Lower lobe of right lung (tissue), 2 donors: ENCODE data around the gene ANKRD11. TPM values are rescaled to one million over a fixed set of nuclear protein-coding genes. Genes with fewer than 3 reads are reported as not detected.
"Not testable (repeated sequence)": the region's sequence is repeated elsewhere in the genome, so short reads cannot be mapped to it uniquely, and the experiment has no call there.

Source experiments
- ATAC-seq, 2 donors: fragments of 200-7000 bp; cut with Tn5 transposase; one replicate each; pipeline ENCODE4 v1.9.1; 2020 to 2022; ENCODE audit warnings: mild to moderate bottlenecking in 2 of 2, moderate library complexity in 2 of 2
- DNase-seq: peaks from one replicate; pipeline ENCODE4 v3.0.0-alpha.2; 2020
- H3K27ac ChIP-seq: fragments of 200-600 bp; one replicate; pipeline ENCODE4 v1.8.0; 2022
- H3K27me3 ChIP-seq: fragments of 200-600 bp; one replicate; pipeline ENCODE4 v1.8.0; 2022; ENCODE audit warnings: low read depth
- H3K36me3 ChIP-seq: fragments of 200-600 bp; one replicate; pipeline ENCODE4 v1.8.0; 2022; ENCODE audit warnings: mild to moderate bottlenecking
- H3K4me1 ChIP-seq: fragments of 200-600 bp; one replicate; pipeline ENCODE4 v1.8.0; 2022
- H3K4me3 ChIP-seq: fragments of 200-600 bp; one replicate; pipeline ENCODE4 v1.8.0; 2022; ENCODE audit warnings: mild to moderate bottlenecking
- H3K9me3 ChIP-seq: fragments of 200-600 bp; one replicate; pipeline ENCODE4 v1.8.0; 2022
- intact Hi-C: fragments of 100-400 bp; cut with DNase I; formaldehyde crosslinking; loops from one replicate; pipeline ENCODE4 v1.11.0; 2022
- total RNA-seq: library from RNA; stranded (reverse); fragmentation: NEBNext Ultra II Directional; extraction: Animal tissue kit (Norgen Biotek cat#: 25700); gene quantifications from one replicate; pipeline ENCODE4 v1.2.1, GENCODE V29; 2021
- TF ChIP-seq, protein P1 (sequence below): fragments of 200-600 bp; IDR thresholded peaks from one replicate; pipeline ENCODE4 v1.8.0; 2022; ENCODE audit warnings: antibody characterized with exemption, mild to moderate bottlenecking
- donor health status: DM: no; HTN: yes; CAD: no; lungs with severe emphysema.

Gene ANKRD11
- total RNA-seq, 1 donor from 2014 or later: 127 TPM

- intact Hi-C loops: no loop called here
- peaks cover 78% of the 10 kb centered on the region for H3K36me3 ChIP-seq
Observed at GRCh38 chr16:89268585-89268984, 221.8 kb downstream of the ANKRD11 start.

GRCh38 chr16:89267746-89268145 is 222.6 kb downstream of the ANKRD11 start:
- not testable (repeated sequence) for DNase-seq, H3K27ac ChIP-seq

More at GRCh38 chr16:89268585-89268984, 221.8 kb downstream of the ANKRD11 start:
- no peaks in the 10 kb centered on the region for H3K27me3 ChIP-seq
- H3K27ac ChIP-seq: no peak overlapping the region
- no peak overlapping the region for H3K4me3 ChIP-seq
- TF ChIP-seq, protein P1, sequence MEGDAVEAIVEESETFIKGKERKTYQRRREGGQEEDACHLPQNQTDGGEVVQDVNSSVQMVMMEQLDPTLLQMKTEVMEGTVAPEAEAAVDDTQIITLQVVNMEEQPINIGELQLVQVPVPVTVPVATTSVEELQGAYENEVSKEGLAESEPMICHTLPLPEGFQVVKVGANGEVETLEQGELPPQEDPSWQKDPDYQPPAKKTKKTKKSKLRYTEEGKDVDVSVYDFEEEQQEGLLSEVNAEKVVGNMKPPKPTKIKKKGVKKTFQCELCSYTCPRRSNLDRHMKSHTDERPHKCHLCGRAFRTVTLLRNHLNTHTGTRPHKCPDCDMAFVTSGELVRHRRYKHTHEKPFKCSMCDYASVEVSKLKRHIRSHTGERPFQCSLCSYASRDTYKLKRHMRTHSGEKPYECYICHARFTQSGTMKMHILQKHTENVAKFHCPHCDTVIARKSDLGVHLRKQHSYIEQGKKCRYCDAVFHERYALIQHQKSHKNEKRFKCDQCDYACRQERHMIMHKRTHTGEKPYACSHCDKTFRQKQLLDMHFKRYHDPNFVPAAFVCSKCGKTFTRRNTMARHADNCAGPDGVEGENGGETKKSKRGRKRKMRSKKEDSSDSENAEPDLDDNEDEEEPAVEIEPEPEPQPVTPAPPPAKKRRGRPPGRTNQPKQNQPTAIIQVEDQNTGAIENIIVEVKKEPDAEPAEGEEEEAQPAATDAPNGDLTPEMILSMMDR: no peak
- H3K4me1 ChIP-seq: no peaks in the 10 kb centered on the region
- H3K9me3 ChIP-seq: no peaks in the 10 kb centered on the region
- DNase-seq: no peak
- ATAC-seq: peak in 1 of 2 donors; percentile 23

GRCh38 chr16:89266521-89267134 is 223.7 kb downstream of the ANKRD11 start:
- Histone ChIP-seq H3K36me3 (peaks cover 58% of the 10 kb centered on the region), H3K27ac (no peak overlapping the region), H3K9me3 (no peaks in the 10 kb centered on the region), H3K4me1 (no peaks in the 10 kb centered on the region), H3K27me3 (no peaks in the 10 kb centered on the region), H3K4me3 (no peak overlapping the region)
- DNase-seq (no peak), ATAC-seq (no peak)
- TF ChIP-seq, protein P1: no peak
- intact Hi-C loops: no loop called here

More at GRCh38 chr16:89267746-89268145, 222.6 kb downstream of the ANKRD11 start:
- peaks cover 69% of the 10 kb centered on the region for H3K36me3 ChIP-seq
- intact Hi-C loops, H3K9me3 ChIP-seq, H3K4me3 ChIP-seq, ATAC-seq, H3K4me1 ChIP-seq, H3K27me3 ChIP-seq: not testable (repeated sequence)

DNA sequence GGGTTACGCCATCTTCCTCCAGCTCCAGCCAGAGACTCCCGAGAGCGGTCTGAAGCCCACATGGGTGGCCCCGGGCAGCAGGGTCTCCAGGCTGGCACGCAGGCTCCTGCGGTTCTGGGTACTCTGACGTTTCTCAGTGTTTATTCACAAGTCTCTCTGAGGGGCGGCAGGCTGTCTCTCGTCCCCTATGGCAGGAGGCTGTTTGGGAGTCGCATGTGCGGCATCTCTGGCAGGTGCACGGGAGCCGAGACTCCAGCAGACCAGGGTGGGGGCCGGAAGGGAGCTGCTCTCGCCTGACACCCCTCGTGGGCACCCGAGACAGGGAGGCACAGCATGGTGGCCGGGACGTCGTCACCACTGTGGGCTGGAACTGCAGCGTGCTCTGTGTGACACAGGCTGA is 224.7 kb downstream of the ANKRD11 start:
- no peak overlapping the region for H3K27ac ChIP-seq
- peaks cover 5% of the 10 kb centered on the region for H3K4me1 ChIP-seq
- DNase-seq (no peak), ATAC-seq (peak in 1 of 2 donors; percentile 3)
- no peaks in the 10 kb centered on the region for H3K27me3 ChIP-seq
- H3K4me3 ChIP-seq: no peak overlapping the region
- TF ChIP-seq, protein P1: no peak
- intact Hi-C loops: no loop called here
- peaks cover 48% of the 10 kb centered on the region for H3K36me3 ChIP-seq
- H3K9me3 ChIP-seq: no peaks in the 10 kb centered on the region

GRCh38 chr16:89264800-89265550 is 225.4 kb downstream of the ANKRD11 start:
- no peaks in the 10 kb centered on the region for H3K9me3 ChIP-seq
- H3K27me3 ChIP-seq: no peaks in the 10 kb centered on the region
- DNase-seq (no peak), ATAC-seq (no peak)
- H3K36me3 ChIP-seq: peaks cover 41% of the 10 kb centered on the region
- TF ChIP-seq, protein P1: no peak
- no peak overlapping the region for H3K27ac ChIP-seq
- H3K4me3 ChIP-seq: no peak overlapping the region
- intact Hi-C loops: no loop called here
- peaks cover 5% of the 10 kb centered on the region for H3K4me1 ChIP-seq
